Skeletal muscle tissue (tissue), 4 donors: ENCODE data around the gene BORCS6. TPM values are rescaled to one million over a fixed set of nuclear protein-coding genes. Genes with fewer than 3 reads are reported as not detected.

Experiments used
- H3K27ac ChIP-seq: one replicate; pipeline ENCODE4 v1.7.0; 2013; ENCODE audit warnings: mild to moderate bottlenecking, low read depth, low read length, inconsistent platforms
- H3K27me3 ChIP-seq, 3 donors: one replicate each; pipeline ENCODE4 v1.7.0; 2013; ENCODE audit warnings: low read length in 3 of 3; ENCODE audit not compliant: control insufficient read depth in 3 of 3, insufficient read depth in 3 of 3
- H3K36me3 ChIP-seq, 3 donors: one replicate each; pipeline ENCODE4 v1.7.0; 2013; ENCODE audit warnings: low read length in 3 of 3; ENCODE audit not compliant: control insufficient read depth in 3 of 3, insufficient read depth in 3 of 3
- H3K4me1 ChIP-seq, 3 donors: one replicate each; pipeline ENCODE4 v1.7.0; 2013; ENCODE audit warnings: low read length in 3 of 3, mild to moderate bottlenecking in 3 of 3; ENCODE audit not compliant: control insufficient read depth in 3 of 3, insufficient read depth in 3 of 3
- H3K4me3 ChIP-seq, 3 donors: one replicate each; pipeline ENCODE4 v1.7.0; 2013; ENCODE audit warnings: low read length in 3 of 3
- H3K9ac ChIP-seq, 3 donors: one replicate each; pipeline ENCODE4 v1.7.0; 2013; ENCODE audit warnings: low read length in 3 of 3, mild to moderate bottlenecking in 3 of 3, moderate library complexity in 2 of 3, low read depth in 1 of 3
- H3K9me3 ChIP-seq, 3 donors: one replicate each; pipeline ENCODE4 v1.7.0; 2013; ENCODE audit warnings: low read length in 3 of 3; ENCODE audit not compliant: control insufficient read depth in 3 of 3
- total RNA-seq: library from RNA; depleted of rRNA; stranded (reverse); fragments of >200 nt; gene quantifications from one replicate; pipeline ENCODE4 v1.2.3, GENCODE V29; 2014
- donor health status: Osteomylitis.

BORCS6 gene
- total RNA-seq, 1 donor from 2014 or later = 4.7 TPM

DNA sequence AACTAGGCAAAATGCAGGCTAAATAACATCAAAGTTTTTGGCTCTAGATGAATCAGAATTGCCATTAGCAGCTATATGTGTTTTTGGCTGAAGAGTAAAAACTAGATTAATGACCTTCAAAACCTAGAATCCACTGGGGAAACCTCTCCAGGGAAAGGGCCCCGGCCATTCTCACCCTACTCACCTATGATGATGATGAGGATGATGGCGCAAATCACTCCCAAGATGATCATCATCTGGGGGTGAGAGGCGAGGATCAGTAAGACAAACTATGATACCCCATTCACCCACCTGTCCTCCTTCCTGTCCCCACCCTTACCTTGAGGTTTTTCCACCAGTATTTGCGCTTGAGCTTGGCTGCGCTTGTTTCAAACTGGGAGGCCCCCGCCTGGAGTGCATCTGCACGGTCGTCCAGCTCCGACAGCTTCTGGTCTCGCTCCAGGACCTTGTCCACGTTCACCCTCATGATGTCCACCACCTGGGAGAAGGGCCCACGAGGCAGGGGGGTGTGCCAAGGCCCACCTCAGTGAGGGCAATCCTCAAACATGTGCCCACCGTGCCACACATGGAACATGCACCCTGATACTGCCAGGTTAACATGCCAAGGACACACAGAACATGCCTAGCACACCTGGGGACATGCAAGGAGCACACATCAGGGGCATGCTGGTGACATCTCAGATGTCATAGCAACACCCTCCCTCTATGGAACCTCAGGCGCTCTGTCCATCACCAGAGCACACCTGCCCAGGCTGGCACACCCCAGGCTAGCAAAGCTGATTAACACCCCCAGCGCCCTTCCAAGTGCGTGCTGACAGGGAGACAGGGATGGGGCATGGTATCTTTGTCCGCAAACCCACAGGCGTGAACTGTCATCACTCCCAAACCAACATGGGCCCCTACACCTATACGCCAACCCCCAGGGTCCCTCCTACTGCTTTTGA, 28.4 kb downstream of the BORCS6 start:
- Histone ChIP-seq H3K27ac (peak overlapping the region; percentile 99), H3K4me3 (peak overlapping the region; percentile 85 to 96 (median 89)), H3K27me3 (no peaks in the 10 kb centered on the region), H3K4me1 (peaks cover 51 to 61% (median 53%) of the 10 kb centered on the region in 3 donors), H3K36me3 (peaks cover 20 to 23% (median 23%) of the 10 kb centered on the region in 3 donors), H3K9ac (peak overlapping the region; percentile 92 to 99 (median 97)), H3K9me3 (no peaks in the 10 kb centered on the region)

DNA sequence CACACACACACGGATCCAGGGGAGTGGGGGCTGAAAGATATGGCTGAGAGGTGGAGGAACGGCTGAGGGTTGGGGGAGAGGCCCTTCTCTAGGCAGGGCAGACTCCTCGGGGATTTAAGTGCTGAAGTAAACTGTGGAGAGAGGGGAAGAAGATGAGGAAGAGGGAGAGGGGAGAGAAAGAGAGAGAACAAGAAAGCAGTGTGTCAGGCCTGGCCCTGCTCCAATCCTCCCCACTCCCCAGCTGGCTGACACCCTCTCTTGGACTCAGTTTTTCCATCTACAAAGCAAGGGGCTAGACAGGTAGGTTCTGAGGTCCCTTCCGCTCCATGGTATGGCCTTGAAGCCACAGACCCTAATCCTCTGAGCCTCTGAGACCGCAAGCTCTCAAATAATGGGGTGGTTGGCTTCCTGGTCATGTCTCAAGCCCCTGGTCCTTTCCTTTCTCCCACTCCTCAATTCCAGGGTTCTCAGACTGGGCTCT, 29.2 kb downstream of the BORCS6 start:
- H3K4me1 ChIP-seq = peaks cover 51 to 62% (median 53%) of the 10 kb centered on the region in 3 donors

DNA sequence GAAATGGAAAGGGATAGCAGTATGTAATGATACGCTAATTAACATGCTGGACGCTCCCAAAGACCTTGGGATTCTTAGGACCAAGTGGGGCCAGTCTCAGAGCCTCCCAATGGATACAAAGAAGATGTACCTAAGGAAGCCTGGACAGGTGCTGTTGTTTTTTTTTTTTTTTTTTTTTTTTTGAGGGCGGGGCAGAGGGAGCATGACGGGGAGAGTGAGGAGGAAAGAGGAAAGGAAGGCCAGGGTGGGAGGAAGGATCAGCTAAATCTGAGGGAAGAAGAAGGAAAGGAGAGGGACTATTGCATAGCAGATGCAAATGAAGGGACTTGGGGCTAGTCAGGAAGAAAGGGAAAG, 29.8 kb downstream of the BORCS6 start:
- Histone ChIP-seq H3K4me3 (no peak overlapping the region), H3K9ac (no peak overlapping the region), H3K27ac (no peak overlapping the region), H3K9me3 (no peaks in the 10 kb centered on the region), H3K4me1 (peaks cover 53 to 67% (median 54%) of the 10 kb centered on the region in 3 donors), H3K36me3 (peaks cover 20 to 26% (median 23%) of the 10 kb centered on the region in 3 donors), H3K27me3 (no peaks in the 10 kb centered on the region)

More for the DNA sequence above, 29.2 kb downstream of the BORCS6 start:
- Histone ChIP-seq H3K4me3 (peak overlapping the region in 2 of 3 donors; percentile 52 to 89), H3K27me3 (no peaks in the 10 kb centered on the region), H3K27ac (peak overlapping the region; percentile 99), H3K9me3 (no peaks in the 10 kb centered on the region), H3K36me3 (peaks cover 20 to 25% (median 23%) of the 10 kb centered on the region in 3 donors), H3K9ac (peak overlapping the region; percentile 62 to 99 (median 92))

DNA sequence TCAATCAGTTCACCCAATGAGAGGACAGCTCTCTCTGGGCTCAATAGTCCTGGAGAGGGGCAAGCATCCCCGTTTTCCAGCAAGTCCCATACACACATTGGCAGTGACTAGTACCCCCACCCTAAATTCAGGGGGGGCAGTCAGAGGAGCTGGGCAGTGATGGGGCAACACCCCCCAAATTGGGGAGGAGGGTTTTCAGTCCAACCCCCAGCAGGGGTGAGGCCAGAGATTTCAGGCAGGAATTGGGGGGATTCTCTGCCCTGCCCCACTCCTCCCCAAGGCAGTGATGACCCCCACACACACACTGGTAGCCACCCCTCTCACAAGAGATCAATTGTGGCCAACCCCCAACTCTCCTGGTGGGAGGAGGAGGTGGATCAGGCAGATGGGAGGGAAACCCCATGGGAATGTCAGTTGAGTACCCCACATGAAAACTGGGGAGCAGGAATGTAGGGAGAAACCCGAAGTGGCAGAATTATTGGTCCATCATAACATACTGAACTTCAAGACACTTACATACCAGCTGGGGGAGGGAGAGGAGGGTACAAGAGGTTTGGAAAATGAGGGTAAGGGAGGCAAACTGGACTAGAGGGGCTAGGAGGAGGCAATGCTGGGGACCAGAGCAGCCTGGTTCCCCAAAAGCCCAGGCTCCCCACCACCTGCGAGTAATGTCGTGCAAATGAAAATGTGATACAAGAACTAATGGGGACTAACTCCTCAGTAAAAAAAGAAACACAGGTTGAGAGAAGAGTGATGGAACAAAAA, 30.3 kb downstream of the BORCS6 start:
- Histone ChIP-seq H3K9ac (peak overlapping the region in 1 of 3 donors; percentile 20), H3K4me3 (no peak overlapping the region), H3K36me3 (peaks cover 20 to 26% (median 23%) of the 10 kb centered on the region in 3 donors), H3K9me3 (no peaks in the 10 kb centered on the region), H3K4me1 (peaks cover 54 to 63% (median 55%) of the 10 kb centered on the region in 3 donors), H3K27ac (peak overlapping the region; percentile 98), H3K27me3 (no peaks in the 10 kb centered on the region)

DNA sequence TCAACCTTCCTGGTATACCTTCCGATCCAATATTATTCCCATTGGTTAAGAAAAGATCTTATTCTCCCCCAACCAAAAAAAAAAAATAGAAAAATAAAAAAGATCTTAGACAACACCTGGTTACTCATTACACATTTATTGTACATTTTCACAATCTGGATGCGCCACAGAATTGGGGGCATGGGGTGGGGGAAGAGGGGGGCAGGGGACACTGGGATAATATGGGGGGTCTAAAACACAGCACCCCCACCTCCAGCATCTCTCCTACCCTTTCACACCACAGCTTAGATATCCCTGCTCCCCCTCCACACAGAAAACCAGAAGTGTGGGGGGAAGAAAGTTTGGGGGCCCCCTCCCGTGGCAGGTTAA, 31.0 kb downstream of the BORCS6 start:
- H3K4me3 ChIP-seq = no peak overlapping the region
- peaks cover 51 to 58% (median 51%) of the 10 kb centered on the region in 3 donors for H3K4me1 ChIP-seq
- peak overlapping the region; percentile 98 for H3K27ac ChIP-seq
- H3K9ac ChIP-seq = peak overlapping the region in 1 of 3 donors; percentile 20
- H3K27me3 ChIP-seq = no peaks in the 10 kb centered on the region
- peaks cover 20 to 26% (median 23%) of the 10 kb centered on the region in 3 donors for H3K36me3 ChIP-seq
- no peaks in the 10 kb centered on the region for H3K9me3 ChIP-seq

DNA sequence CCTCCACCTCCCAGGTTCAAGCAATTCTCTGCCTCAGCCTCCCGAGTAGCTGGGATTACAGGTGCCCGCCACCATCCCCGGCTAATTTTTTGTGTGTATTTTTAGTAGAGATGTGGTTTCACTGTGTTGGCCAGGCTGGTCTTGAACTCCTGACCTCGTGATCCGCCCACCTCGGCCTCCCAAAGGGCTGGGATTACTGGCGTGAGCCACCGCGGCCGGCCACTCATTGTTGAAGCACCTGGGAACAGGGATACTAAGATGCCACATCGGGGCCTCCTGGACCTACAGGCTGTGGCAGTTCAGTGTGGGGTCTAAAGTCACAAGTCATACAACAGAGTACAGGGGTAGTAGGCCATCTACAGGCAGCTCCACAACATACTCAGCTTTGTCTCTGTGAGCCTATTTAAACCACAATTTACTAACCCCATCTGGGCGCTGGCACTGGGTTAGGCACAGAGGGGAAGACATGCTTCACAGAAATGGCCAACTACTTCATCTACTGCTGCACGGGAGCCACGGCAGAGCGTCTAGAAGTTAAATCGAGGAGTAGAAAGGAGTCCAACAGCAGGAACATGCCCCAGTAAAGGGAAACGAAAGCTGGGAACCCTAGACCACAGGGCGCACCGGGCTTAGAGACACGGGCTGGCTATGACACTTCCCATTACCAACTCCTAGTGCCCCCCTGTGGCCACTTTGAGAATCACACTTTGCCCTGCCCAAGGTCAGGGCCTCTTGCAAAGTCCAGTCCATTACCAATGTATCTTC, 31.5 kb downstream of the BORCS6 start:
- Histone ChIP-seq H3K9me3 (no peaks in the 10 kb centered on the region), H3K4me3 (peak overlapping the region; percentile 45 to 65 (median 53)), H3K27ac (peak overlapping the region; percentile 98), H3K9ac (peak overlapping the region; percentile 23 to 80 (median 72)), H3K27me3 (no peaks in the 10 kb centered on the region), H3K4me1 (peaks cover 51 to 57% (median 51%) of the 10 kb centered on the region in 3 donors), H3K36me3 (peaks cover 20 to 26% (median 24%) of the 10 kb centered on the region in 3 donors)

DNA sequence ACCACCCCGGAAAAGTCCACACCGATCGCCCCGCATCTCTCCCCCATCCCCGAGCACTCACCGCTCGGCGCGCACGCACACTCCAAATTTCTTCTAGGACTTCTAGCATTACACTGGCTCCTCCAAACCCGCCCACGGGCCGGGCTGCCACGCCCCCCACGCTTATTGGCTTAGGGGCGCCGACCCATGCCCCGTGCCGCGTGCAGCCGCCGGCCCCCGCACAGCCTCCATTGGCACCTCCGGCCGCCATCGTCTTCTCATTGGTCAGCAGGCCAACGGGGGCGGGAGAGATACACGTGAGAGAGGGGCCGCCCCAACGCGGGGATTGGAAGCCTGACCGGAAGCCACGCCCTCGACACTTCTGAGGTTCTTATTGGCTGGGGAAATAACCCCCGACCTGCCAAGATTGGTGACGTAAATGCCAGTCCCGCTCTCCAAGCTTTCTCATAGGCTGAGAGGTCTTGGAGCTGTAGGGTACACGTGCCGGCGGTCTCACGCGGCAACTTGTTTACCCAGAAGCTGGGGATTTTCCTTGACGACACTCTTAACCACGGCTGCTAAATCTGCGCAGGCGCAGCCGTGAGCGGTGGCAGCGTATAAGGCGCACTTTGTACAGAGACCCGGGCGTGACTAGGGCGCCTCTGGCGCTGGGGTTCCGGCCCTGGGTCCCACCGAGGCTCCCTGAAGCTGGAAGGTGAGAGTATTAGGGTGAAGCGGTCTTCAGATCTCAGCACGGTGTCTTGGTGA, 33.6 kb downstream of the BORCS6 start:
- Histone ChIP-seq H3K27ac (peak overlapping the region; percentile 100), H3K4me3 (peak overlapping the region; percentile 98 to 100 (median 99)), H3K4me1 (peaks cover 51 to 63% (median 57%) of the 10 kb centered on the region in 3 donors), H3K27me3 (no peaks in the 10 kb centered on the region), H3K36me3 (peaks cover 20 to 26% (median 25%) of the 10 kb centered on the region in 3 donors), H3K9me3 (no peaks in the 10 kb centered on the region), H3K9ac (peak overlapping the region; percentile 100)

DNA sequence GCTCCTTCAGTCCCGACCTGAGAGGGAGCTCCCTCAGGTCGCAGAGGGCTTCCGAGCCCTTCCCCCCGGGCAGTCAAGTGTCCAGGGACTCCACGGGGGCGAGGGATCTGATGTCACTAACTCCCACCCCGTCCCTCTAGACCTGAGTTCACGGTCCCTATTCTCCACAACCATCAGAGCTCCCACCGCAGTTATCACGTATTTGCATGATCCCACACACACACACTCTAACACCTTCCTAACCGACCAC, 34.1 kb downstream of the BORCS6 start:
- no peaks in the 10 kb centered on the region for H3K27me3 ChIP-seq
- peak overlapping the region; percentile 100 for H3K9ac ChIP-seq
- H3K9me3 ChIP-seq = no peaks in the 10 kb centered on the region
- H3K4me3 ChIP-seq = peak overlapping the region; percentile 98 to 100 (median 99)
- H3K36me3 ChIP-seq = peaks cover 15 to 21% (median 20%) of the 10 kb centered on the region in 3 donors
- peak overlapping the region; percentile 100 for H3K27ac ChIP-seq
- H3K4me1 ChIP-seq = peaks cover 50 to 63% (median 55%) of the 10 kb centered on the region in 3 donors
